AG10803 (cell line): ENCODE data around the gene DACT3.

Experiments used
- DNase-seq: peaks from one replicate; pipeline ENCODE4 v3.0.0; 2010; ENCODE audit warnings: low read depth
- H3K4me3 ChIP-seq: 2 replicates; pipeline ENCODE4 v1.5.1; 2011; ENCODE audit warnings: mild to moderate bottlenecking, low read length, control low read depth
- TF ChIP-seq, protein P1 (sequence below): conservative IDR thresholded peaks from 2 replicates; pipeline ENCODE4 v1.5.1; 2011; ENCODE audit warnings: mild to moderate bottlenecking, low read length, control low read depth, inconsistent platforms

DACT3 gene

DNA sequence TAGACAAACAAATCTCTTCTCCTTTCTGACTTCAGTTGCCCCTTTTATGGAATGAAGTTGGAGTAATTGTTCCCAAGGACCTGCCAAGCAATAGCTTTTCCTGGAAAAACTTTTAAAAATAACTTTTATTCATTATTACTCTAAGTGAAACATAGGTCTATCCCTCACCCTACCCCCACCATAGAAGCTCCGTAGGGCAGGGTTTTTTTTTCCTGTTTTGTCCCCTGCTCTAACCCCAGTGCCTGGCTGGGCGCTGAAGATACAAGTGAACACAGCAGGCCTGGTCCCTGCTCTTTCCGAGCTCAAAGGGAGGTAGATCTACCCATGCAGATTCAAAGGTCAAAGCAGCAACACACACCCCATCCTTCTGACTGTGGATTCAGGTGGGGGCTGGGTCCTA lies 16.3 kb downstream of the DACT3 start:
- DNase-seq, result no peak
- H3K4me3 ChIP-seq, result no peak overlapping the region
- TF ChIP-seq, protein P1, sequence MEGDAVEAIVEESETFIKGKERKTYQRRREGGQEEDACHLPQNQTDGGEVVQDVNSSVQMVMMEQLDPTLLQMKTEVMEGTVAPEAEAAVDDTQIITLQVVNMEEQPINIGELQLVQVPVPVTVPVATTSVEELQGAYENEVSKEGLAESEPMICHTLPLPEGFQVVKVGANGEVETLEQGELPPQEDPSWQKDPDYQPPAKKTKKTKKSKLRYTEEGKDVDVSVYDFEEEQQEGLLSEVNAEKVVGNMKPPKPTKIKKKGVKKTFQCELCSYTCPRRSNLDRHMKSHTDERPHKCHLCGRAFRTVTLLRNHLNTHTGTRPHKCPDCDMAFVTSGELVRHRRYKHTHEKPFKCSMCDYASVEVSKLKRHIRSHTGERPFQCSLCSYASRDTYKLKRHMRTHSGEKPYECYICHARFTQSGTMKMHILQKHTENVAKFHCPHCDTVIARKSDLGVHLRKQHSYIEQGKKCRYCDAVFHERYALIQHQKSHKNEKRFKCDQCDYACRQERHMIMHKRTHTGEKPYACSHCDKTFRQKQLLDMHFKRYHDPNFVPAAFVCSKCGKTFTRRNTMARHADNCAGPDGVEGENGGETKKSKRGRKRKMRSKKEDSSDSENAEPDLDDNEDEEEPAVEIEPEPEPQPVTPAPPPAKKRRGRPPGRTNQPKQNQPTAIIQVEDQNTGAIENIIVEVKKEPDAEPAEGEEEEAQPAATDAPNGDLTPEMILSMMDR, result no peak

DNA sequence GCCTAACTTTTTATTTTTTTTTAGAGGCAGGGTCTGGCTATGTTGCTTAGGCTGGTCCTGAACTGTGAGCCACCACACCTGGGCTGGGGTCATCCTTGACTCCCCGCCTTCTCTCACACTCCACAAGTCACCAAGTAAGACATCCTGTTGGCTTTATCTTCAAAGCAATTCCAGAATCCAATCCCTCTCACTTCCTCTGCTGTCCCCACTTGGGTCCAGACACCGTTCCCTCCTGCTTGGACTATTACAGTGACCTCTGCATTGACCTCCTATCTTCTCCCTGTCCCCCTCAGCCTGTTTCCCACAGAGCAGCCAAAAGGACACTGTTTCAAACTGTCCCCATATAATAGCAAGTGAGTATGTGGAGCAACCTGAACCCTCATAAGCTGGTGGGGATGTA lies 20.3 kb downstream of the DACT3 start:
- no peak overlapping the region for H3K4me3 ChIP-seq
- DNase-seq, result no peak

DNA sequence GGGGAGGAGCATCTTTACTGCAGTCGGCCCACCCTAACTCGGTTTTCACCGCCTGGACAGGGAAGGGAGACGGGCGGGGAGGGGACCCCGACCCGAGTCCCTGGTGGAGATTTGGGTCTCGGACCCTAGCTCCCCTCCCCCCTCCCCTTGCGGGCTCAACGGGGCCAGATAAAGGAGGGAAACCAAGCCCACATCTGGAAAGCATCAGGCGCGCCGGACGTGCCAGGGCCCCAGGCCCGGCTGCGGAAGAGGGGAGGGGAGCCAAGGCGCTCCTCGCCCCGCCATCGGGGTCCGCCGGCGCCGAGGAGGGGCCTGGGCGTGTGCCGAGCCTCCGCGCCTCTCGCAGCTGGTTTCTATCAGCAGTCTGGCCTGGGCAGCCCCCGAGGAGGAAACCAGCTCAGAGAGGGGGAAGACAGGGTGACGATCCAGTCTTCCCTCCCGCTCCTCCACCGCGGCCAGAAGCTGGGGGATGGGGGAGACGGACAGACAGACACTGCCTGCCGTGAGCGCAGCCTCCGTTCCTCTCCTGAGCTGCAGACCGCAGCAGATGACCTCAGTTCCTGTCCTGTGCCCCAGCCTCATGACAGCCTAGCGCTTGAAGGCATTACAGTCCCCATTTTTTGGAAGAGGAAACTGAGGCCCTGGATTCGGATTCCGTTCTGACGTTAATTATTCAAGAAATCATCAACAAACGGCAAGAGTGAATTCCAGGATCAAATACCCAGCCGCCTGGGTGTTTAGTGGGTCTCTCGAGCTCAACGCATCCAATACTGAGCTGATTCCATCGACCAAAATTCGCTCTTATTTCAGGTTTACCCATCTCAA lies 21.4 kb downstream of the DACT3 start:
- TF ChIP-seq, protein P1, result no peak
- peak; percentile 87 for DNase-seq
- peak overlapping the region; percentile 66 for H3K4me3 ChIP-seq

More for the DNA sequence above, 20.3 kb downstream of the DACT3 start:
- TF ChIP-seq, protein P1, result no peak

DNA sequence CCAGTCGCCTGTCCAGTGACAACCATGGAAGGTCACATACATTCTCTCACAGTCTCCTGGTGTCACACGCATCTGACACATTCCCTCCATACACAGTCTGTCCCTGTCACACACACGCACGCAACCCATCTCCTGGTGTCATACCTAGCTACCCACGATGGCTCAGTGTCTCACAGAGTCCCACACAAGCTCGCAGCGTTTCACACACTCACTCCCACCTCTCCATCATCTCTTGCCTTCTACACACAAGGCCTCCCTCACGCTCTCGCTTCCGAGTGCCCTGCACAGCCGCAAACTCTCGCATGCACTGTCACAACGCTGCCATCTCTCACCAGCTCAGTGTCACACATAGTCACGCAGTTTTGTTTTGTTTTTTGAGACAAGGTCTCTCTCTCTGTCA lies 23.8 kb downstream of the DACT3 start:
- H3K4me3 ChIP-seq, result no peak overlapping the region
- TF ChIP-seq, protein P1, result no peak
- no peak for DNase-seq

DNA sequence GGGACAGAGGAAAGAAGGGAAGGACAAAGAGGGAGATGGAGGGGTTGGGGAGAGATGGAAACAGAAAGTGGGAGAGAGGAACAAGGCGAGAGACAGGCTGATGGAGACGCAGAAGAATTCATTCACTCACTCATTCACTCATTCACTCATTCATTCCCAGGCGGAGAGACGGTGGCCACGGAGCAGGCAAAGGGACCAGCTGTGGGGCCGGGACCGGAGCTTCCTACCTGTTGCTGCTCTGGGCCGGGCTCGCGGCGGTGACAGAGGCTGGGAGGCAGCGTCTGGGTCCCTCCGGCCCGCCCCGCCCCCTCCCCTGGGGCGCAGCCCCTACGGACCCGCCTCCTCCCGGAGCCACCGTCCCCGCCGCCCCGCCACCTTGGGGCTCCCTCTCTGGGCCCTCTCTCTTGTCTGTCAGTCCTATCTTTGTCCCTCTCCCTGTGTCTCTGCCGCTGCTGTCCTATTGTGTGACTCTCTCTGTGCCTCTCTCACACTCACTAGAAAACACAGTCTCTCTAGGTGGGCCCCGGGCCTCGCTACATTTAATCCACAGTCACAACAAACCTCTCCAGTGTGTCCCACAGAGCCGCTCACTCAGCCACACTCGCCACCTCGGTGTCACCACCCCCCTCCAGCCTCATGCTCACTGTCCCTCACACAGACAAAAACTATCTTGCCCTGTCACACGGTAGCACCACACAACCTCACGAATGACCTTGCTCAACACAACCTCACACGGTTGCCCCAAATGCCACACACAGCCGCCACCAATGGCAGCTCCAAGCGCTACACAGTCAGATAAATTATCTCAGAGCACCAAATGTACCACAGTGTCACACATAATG lies 24.8 kb downstream of the DACT3 start, which contains the start of gene GNG8:
GNG8 (minus strand) TSS at position 283 of the 842 bp plus-strand sequence. CDS start 1,520 bp downstream, outside the sequence.
- DNase-seq, result no peak
- TF ChIP-seq, protein P1, result no peak
- no peak within 1 kb of the TSS for H3K4me3 ChIP-seq

DNA sequence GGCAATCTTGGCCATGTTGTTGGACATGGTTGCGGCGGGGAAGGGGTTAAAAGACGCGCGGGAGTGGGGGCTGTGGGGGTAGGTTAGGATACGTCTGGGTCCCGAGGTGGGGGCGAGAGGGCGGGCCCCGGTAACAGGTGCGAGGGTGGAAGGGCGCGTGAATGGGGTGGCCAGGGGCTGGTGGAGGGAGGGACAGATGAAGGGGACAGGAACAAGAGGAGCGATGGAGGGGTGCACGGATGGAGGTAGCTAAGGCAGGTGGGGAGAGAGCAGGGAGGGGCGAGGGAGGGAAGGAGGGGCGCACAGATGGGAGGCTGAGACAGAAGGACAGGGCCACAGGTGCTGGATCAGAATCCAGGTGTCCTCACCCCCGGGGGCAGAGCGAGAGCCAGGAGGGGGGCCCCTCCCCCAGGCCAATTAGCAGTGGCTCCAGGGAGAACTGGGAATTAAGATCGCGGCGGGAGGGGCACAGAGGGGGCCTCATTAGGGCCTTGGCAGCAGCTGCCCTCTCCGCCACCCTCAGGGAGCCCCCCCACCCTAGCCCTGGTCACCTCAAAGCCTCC lies 26.2 kb downstream of the DACT3 start:
- no peak for DNase-seq
- peak overlapping the region; percentile 55 for H3K4me3 ChIP-seq
- TF ChIP-seq, protein P1, result no peak
